WTC11 (cell line): Measurements from ENCODE around the gene PIGZ.

Source experiments
- CREB1 ChIP-seq: sonication (generic); formaldehyde crosslinking; IDR thresholded peaks from 2 replicates; pipeline ENCODE4 v1.8.0; 2023; ENCODE audit warnings: mild to moderate bottlenecking, missing genetic modification reagents
- NR2C2 ChIP-seq: sonication (generic); formaldehyde crosslinking; IDR thresholded peaks from 2 replicates; pipeline ENCODE4 v1.8.0; 2022; ENCODE audit warnings: mild to moderate bottlenecking, missing genetic modification reagents
- ZNF138 ChIP-seq: sonication (generic); formaldehyde crosslinking; conservative IDR thresholded peaks from 2 replicates; pipeline ENCODE4 v1.8.1; 2022; ENCODE audit warnings: mild to moderate bottlenecking, moderate library complexity, missing genetic modification reagents
- TF ChIP-seq, protein P1 (sequence below): sonication (generic); formaldehyde crosslinking; IDR thresholded peaks from 2 replicates; pipeline ENCODE4 v1.8.1; 2023; ENCODE audit warnings: mild to moderate bottlenecking, missing genetic modification reagents
- TF ChIP-seq, protein P2 (sequence below): fragments of 200-600 bp; IDR thresholded peaks from 2 replicates; pipeline ENCODE4 v1.8.0; 2022; ENCODE audit warnings: antibody characterized with exemption
- TF ChIP-seq, protein P3 (sequence below): sonication (generic); formaldehyde crosslinking; IDR thresholded peaks from 2 replicates; pipeline ENCODE4 v1.8.0; 2022; ENCODE audit warnings: mild to moderate bottlenecking, missing genetic modification reagents
- TF ChIP-seq, protein P4 (sequence below): sonication (generic); formaldehyde crosslinking; conservative IDR thresholded peaks from 2 replicates; pipeline ENCODE4 v1.8.1; 2022; ENCODE audit warnings: mild to moderate bottlenecking, missing genetic modification reagents

- TF ChIP-seq, protein P1, sequence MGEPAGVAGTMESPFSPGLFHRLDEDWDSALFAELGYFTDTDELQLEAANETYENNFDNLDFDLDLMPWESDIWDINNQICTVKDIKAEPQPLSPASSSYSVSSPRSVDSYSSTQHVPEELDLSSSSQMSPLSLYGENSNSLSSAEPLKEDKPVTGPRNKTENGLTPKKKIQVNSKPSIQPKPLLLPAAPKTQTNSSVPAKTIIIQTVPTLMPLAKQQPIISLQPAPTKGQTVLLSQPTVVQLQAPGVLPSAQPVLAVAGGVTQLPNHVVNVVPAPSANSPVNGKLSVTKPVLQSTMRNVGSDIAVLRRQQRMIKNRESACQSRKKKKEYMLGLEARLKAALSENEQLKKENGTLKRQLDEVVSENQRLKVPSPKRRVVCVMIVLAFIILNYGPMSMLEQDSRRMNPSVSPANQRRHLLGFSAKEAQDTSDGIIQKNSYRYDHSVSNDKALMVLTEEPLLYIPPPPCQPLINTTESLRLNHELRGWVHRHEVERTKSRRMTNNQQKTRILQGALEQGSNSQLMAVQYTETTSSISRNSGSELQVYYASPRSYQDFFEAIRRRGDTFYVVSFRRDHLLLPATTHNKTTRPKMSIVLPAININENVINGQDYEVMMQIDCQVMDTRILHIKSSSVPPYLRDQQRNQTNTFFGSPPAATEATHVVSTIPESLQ = no peak
- TF ChIP-seq, protein P2, sequence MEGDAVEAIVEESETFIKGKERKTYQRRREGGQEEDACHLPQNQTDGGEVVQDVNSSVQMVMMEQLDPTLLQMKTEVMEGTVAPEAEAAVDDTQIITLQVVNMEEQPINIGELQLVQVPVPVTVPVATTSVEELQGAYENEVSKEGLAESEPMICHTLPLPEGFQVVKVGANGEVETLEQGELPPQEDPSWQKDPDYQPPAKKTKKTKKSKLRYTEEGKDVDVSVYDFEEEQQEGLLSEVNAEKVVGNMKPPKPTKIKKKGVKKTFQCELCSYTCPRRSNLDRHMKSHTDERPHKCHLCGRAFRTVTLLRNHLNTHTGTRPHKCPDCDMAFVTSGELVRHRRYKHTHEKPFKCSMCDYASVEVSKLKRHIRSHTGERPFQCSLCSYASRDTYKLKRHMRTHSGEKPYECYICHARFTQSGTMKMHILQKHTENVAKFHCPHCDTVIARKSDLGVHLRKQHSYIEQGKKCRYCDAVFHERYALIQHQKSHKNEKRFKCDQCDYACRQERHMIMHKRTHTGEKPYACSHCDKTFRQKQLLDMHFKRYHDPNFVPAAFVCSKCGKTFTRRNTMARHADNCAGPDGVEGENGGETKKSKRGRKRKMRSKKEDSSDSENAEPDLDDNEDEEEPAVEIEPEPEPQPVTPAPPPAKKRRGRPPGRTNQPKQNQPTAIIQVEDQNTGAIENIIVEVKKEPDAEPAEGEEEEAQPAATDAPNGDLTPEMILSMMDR = no peak
- TF ChIP-seq, protein P3, sequence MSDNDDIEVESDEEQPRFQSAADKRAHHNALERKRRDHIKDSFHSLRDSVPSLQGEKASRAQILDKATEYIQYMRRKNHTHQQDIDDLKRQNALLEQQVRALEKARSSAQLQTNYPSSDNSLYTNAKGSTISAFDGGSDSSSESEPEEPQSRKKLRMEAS (CRISPR knock-in tag) = no peak
- TF ChIP-seq CREB1 (CRISPR knock-in tag) = no peak
- no peak for TF ChIP-seq NR2C2 (CRISPR knock-in tag)
- TF ChIP-seq, protein P4, sequence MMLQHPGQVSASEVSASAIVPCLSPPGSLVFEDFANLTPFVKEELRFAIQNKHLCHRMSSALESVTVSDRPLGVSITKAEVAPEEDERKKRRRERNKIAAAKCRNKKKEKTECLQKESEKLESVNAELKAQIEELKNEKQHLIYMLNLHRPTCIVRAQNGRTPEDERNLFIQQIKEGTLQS = no peak
- TF ChIP-seq ZNF138 = no peak
Observed at GRCh38 chr3:196947136-196947859, 21.3 kb downstream of the PIGZ start.
